Hippocampal formation (tissue), 2 donors: ENCODE data around the gene NT5C3A.
A peak's percentile ranks its signal among the peaks of the same experiment; 100 is the strongest.

ENCODE experiments used
- DNase-seq, 2 donors: peaks; one replicate each; lab custom pipeline; 2025; lab: John Stamatoyannopoulos, UW

NT5C3A gene

DNA sequence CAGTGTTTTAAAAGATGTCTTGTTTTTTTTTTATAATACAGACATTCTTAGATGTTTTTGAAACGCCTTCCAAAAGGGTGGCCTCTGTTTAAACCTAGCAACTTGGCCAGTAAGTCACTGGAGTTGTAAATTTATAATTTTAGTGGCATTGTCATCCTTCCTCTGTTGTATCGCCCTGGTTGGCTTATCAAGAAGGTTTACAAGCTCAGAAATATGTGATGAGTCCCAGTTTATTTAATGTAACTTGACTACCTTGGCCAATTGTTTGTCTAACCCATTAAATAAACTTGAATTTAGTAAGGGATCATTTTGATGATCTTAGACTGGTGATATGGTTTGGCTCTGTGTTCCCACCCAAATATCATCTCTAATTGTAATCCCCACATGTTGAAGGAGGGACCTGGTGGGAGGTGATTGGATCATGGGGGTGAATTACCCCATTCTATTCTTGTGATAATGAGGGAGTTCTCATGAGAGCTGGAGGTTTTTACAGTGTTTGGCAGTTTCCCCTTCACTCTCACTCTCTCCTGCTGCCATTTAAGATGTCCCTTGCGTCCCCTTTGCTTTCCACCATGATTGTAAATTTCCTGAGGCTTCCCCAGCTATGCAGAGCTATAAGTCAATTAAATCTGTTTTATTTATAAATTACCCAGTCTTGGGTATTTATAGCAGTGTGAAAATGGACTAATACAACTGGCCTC lies 13.4 kb upstream of the NT5C3A start:
- no peak for DNase-seq

DNA sequence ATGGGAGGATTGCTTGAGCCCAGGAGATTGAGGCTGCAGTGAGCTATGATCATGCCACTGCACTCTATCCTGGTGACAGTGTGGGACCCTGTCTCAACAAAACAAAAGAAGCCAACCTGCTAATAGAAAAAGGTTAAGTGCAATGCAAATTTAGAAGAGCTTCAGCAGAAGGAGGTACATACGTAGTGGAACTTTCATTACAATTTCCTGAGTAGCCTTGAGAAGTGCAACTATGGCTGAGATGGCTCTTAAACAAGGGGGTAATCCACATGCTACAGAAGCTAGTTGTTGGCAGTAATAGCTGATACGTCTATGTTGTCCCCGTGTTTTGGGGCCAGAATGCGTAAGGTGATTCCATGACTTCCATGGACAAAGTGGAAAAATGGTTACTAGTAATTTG lies 10.7 kb upstream of the NT5C3A start:
- DNase-seq = no peak

DNA sequence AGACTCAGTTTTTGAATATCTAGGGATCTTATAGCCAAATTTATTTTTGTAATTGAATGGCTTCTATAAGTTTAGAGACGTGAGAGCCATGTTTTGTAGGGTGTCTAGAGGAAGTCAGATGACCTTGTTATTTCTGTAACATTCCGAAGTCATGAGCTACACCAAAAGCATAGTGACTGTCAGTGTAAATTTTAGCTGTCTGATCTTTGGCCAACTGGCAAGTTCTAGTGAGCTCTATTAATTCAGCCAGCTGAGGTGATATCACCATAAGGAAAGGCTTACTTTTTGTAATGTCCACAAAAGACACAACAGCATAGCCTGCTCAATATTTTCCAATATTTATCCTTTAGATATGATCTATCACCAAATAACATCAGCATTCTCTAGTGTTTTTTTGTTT lies 9.9 kb upstream of the NT5C3A start:
- DNase-seq = no peak

DNA sequence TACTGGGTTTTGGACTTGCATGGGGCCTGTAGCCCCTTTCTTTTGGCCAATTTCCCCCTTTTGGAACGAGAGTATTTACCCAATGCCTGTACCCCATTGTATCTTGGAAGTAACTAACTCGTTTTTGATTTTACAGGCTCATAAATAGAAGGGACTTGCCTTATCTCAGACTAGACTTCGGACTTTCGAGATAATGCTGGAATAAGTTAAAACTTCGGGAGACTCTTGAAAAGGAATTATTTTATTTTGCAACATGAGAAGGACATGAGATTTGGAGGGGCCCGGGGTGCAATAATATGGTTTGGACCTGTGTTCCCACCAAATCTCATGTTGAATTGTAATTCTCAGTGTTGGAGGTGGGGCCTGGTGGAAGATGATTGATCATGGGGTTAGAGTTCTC lies 8.3 kb upstream of the NT5C3A start:
- no peak for DNase-seq

DNA sequence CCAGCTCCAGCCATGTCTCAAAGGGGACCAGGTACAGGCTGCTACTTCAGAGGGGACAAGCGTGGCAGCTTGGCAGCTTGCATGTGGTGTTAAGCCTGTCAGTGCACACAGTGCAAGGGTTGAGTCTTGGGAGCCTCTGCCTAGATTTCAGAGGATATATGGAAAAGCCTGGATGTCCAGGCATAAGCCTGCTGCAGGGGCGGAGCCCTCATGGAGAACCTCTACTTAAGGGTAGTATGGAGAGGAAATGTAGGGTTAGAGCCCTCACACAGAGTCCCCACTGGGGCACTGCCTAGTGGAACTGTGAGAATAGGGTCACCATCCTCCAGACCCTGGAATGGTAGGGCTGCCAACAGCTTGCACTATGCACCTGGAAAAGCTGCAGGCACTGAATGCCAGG lies 7.7 kb upstream of the NT5C3A start:
- no peak for DNase-seq

DNA sequence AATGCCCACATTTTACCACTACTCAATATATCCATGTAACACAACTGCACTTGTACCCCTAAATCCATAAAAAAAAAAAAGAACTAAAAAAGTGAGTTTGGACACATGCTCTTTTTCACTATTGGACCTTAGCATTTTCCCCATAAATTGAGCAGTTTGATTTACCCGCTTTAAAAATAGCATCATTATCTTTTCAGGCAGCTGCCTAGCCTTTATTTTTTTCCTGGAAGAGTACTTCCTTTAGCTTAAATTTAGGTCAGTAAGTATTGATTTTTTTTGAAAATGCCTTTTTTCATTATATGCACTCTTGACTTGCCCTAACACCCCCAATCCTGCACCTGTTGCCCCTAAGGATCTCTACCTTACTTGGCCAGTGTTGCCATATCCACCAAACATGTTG lies 5.3 kb upstream of the NT5C3A start:
- no peak for DNase-seq

DNA sequence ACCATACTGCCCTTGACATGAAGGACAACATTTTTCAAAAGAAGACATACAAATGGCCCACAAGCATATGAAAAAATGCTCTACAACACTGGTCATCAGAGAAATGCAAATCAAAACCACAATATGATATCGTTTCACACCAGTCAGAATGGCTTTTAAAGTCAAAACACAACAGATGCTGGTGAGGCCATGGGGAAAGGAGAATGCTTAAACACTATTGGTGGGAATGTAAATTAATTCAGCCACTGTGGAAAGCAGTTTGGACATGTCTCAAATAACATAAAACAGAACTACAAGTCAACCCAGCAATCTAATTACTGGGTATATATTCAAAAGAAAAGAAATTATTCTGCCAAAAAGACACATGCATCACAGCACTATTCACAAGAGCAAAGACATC lies 4.2 kb upstream of the NT5C3A start:
- DNase-seq = no peak

DNA sequence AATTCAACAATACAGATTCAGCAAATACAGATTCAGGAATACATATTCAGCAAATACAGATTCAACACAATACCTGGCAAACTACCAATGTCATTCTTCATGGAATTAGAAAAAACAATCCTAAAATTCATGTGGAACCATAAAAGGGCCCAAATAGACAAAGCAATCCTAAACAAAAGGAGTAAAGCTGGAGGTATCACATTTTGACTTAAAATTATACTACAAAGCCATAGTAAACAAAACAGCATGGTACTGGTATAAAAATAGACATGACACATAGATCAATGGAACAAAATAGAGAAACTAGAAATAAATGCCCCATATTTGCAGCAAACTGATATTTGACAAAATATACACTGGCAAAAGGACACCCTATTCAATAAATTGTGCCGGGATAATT lies 3.4 kb upstream of the NT5C3A start:
- DNase-seq = no peak

DNA sequence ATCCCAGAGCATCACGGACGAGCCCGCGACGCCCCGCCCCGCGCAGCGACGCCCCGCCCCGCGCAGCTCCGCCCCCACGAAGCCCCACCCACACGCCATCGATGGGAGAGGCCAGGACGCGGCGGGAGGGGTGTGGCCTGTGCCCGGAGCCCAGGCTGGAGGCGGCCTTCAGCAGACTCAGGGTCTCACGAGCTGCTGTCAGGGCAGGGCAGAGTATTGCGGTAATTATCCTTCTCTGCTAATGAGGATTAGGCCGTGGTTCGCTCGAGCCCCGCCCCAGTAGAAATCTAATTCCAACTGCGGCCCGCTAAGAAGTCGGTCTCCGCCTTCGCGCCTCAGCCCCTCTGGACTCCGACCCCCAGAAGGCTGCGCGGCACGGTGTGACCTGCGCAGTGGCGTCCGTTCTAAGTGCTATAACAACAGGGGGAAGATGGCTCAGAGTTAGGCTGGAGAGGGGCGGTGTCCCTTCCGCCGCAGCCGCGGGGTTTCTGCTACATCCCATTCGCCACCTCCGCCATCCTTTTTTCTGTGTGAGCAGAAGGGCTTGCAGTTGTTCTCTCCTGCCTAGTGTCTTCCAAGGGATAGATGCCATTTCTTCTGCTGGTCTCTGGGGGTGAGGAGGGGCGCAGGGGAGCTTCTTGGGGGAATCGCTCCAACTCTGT lies 337 bp upstream of the NT5C3A start:
- peak; percentile 96 to 97 for DNase-seq

DNA sequence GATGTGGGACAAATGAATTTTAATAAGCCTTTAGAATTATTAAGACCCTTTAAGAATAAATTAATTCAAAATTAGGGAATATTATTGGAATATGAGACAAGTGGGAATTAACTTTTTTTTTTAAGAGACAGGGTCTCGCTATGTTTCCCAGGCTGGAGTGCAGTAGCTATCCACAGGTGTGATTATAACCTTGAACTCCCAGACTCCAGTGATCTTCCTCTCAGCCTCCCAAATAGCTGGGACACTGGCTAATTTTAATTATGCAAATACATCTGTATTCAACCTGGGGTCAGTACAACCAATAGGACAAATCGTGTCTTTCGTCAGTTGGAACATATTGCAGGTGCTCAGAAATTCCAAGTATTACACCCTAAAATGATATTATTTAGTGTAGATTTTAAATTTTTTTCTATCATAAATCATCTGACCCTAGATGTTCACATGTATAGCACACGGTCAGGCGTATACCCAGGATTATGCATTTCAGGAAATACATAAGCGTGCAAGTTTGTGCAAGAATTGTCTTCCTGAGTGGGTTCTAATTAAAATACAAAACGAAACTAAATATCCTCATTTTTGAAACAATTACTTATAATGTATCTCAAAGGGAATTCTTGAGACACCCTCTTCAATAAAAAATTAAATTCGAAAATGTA lies 1.2 kb downstream of the NT5C3A start:
- no peak for DNase-seq

DNA sequence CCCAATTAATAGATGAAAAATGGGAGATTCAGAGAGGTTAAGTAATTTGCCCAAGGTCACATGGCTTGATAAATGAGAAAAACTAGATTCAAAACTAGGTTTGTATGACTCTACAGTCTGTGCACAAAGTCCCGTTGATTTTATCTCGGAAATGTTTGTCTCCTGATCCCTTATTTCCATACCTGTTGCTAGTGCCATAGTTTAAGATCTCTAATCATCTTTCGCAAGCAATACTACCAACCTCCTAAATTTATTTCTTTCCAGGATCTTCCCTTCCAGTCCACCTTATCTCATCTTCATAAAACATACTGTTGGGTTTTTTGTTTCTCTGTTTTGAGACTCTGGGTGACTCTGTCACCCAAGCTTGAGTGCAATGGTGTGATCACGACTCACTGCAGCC lies 2.9 kb downstream of the NT5C3A start:
- DNase-seq = no peak

DNA sequence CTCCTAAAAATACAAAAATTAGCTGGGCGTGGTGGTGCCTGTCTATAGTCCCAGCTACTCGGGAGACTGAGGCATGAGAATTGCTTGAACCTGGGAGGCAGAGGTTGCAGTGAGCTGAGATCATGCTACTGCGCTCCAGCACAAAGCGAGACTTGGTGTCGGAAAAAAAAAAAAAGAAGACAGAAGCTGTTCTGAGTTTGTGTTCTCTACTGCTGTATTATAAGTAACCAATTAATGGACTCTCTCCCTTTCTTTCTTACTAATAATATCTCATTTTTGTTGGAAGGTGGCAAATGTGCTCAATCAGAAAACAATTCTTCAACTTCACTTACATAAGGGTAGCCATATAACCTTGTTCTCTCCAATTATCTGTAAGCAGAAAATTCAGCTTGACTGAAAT lies 7.4 kb downstream of the NT5C3A start:
- no peak for DNase-seq

DNA sequence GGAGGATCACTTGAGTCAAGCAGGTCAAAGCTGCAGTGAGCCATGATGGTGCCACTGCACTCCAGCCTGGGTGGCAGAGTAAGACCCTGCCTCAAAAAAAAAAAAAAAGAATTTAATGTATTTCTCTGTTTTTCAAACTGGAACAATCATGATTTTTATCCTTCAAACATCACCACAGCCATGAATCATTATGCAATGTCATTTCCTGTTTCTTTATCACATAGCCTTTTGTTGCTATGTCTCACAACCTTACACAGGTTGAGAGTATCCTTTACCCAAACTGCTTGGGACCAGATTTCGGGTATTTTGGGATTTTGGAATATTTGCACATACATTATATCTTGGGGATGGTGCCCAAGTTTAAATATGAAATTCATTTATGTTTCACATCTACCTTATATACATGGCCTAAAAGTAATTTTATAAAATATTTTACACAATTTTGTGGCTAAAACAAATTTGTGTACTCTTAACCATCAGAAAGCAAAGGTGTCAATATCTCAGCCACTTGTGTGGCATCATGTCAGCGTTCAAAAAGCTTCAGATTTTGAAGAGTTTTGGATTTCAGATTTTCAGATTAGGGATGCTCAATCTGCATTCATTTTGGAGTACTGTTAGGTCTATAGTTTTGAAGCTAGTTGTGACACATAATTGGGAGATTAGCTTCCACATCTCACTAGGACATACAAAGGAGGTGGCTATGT lies 8.2 kb downstream of the NT5C3A start:
- DNase-seq = no peak

DNA sequence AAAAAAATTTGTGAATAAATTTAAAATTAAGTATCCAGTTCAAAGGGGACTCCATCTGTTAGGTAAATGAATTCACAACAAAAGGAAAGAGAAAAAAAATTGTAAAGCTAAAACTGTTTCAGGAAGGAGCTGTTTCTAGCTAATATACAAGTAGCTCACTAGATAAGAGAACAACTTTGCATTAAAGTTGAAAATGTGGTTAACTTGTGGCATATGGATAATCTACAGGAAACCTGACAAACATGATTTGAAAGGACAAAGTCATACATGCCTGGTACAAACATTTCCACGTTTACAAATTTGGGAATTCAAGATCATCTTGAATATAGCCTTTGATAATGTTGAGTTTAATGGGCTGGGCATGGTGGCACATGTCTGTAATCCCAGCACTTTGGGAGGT lies 8.9 kb downstream of the NT5C3A start:
- DNase-seq = no peak

DNA sequence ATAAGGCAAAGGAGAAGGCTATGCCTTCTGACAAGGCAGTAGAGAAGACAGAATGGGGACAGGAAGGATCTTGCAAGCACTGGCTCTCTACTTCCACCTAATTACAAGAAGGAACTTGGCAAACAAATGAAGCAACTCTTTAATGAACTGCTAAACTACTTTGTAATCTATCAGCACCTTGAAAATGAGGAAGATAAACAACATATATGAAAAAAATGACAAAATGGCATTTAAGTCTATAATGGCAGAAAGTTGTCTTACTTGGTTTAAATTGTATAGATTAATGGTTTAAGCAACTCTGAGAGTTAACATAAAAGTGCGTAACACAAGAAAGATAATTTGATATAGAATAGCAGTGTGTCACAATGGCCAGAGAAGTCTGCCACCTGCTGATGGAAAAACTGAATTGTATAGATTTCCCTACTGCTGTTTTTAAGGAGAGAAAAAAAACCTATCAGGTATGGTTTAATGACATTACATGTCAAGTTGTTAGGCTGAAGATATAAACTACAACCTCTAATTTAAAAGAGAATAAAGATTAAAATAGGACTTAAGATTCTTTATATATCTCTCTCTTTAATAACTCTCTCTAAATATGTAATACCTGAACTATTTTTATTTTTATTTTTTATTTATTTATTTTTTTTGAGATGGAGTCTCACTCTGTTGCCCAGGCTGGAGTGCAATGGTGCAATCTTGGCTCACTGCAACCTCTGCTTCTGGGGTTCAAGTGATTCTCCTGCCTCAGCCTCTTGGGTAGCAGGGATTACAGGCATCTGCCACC lies 11.8 kb downstream of the NT5C3A start:
- peak in 1 of 2 donors; percentile 29 for DNase-seq

DNA sequence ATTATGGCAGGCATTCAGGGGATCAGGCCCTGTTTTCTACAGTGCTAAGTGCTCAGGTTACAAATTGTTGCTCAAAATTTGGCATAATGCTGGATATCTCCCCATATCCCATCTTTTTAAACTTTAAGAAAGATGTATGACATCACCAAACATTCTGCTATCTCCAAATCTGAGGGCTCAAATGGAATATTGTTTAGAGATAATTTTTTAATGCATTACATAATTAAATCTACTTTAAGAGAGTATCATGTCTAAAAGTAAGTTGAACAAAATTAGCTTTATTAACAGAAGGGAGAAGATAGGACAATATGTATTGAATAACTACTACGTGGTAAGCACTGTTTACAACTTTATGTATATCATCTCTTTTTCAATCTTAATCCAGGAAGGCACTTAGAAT lies 13.9 kb downstream of the NT5C3A start:
- DNase-seq = no peak

DNA sequence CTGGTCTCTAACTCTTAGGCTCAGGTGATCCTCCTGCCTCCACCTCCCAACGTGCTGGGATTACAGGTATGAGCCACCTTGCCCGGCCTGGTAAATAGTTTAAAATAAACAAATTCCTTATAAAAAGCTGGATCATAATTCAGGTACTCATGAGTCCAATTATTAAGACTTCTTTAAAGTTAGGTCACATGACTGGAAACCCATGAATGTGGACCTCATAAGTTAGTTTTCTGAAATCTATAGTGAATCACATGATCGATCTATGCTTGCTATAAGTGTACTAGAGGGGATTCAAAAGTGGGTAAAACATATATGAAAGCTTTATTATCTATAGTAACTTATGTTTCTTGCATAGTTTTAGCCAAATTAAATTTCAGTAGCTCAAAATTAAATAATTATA lies 14.3 kb downstream of the NT5C3A start:
- DNase-seq = no peak

DNA sequence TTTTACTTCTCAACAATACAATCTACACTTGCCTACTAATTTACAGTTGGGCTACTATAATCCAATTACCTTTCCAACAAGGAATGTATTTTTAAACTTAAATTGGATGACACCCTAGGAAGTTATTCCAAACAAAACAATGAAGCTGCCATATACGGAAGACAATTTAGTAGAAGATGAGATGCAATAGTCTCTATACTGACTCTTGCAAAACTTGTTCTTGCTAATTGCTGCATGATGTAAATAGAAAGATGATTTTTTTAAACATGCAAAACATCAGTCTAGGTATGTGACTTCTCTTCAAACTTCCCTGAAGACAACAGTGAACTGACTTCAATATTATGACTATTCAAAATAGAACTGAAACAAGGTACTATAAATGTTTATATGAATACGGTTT lies 17.6 kb downstream of the NT5C3A start:
- DNase-seq = no peak

DNA sequence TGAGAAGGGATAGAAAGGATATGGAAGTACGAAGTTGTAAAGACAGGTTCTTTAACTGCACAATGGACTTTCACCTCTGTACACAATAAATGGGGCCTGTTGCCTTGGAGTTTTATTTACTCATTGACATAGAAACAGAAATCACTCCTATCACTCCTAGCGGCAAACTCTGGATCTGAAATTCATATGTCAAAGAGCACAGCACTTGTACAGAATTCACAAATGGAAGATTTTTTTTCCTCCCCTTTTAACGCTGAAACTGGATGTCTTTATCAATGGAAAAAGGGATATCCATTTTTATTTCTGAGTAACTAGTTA lies 18.2 kb downstream of the NT5C3A start:
- no peak for DNase-seq

DNA sequence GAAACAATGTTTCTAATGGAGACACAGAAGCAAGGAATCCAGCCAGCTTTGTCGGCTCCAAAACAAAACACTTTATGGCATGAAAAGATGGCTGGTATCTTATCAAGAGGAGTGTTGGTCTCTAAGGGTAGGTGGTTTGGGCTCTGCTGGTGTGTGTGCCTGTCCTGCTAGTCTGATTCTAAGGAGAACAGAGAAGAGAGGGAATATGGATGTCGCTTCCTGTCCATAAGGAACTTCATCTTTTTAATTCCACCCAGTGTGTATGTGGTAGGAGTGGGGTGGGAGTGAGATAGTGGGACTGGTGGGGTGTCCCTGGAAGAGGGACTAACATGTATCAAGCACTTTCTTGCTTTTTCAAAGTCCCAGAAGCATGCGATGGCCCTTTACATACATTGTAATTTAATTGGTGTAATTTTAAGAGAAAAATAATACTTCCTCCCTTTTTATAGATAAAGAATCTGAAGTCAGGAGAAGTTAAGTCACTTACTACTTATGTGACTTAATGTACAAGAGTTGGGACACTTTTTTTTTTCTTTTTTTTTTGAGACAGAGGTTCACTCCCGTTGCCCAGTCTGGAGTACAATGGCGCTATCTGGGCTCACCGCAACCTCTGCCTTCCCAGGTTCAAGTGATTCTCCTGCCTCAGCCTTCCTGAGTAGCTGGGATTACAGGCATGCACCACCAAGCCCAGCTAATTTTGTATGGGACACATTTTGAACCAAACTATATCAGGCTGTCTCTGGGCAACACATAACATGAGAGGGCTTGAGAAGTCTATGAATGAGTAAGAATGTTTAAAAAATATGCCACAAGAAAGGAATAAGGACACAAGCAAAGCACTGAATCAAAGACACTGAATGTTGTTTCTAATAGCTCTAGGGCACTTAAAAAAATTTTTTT lies 18.8 kb downstream of the NT5C3A start:
- no peak for DNase-seq
